ENCODE measurements around the gene ADGRL3. TPM values are rescaled to one million over a fixed set of nuclear protein-coding genes. Genes with fewer than 3 reads are reported as not detected.

ADGRL3 gene
- polyA plus RNA-seq, 5 donors = 11.6 to 20.6 (median 19.9) TPM

GRCh38 chr4:61545902-61546480 is 345.9 kb downstream of the ADGRL3 start:
- no peak for DNase-seq

- DNase-seq = no peak
Observed at GRCh38 chr4:61549336-61549735, 349.2 kb downstream of the ADGRL3 start.

- no peak for DNase-seq
Observed at GRCh38 chr4:61553557-61554125, 353.5 kb downstream of the ADGRL3 start.

GRCh38 chr4:61555789-61556188 is 355.7 kb downstream of the ADGRL3 start:
- no peak for DNase-seq

- DNase-seq = no peak
Observed at GRCh38 chr4:61556277-61556676, 356.2 kb downstream of the ADGRL3 start.

- DNase-seq = no peak
Observed at GRCh38 chr4:61559396-61559795, 359.3 kb downstream of the ADGRL3 start.

GRCh38 chr4:61561028-61561427 is 360.9 kb downstream of the ADGRL3 start:
- DNase-seq = no peak

GRCh38 chr4:61571761-61572559 is 371.8 kb downstream of the ADGRL3 start:
- peak in 1 of 2 donors; percentile 12 for DNase-seq

- DNase-seq = no peak
Observed at GRCh38 chr4:61575796-61576195, 375.7 kb downstream of the ADGRL3 start.

GRCh38 chr4:61579786-61580185 is 379.7 kb downstream of the ADGRL3 start:
- DNase-seq = no peak

- DNase-seq = no peak
Observed at GRCh38 chr4:61580721-61581377, 380.7 kb downstream of the ADGRL3 start.

GRCh38 chr4:61583696-61584095 is 383.6 kb downstream of the ADGRL3 start:
- no peak for DNase-seq

GRCh38 chr4:61588621-61589402 is 388.7 kb downstream of the ADGRL3 start:
- DNase-seq = no peak

- DNase-seq = no peak
Observed at GRCh38 chr4:61590881-61591280, 390.8 kb downstream of the ADGRL3 start.

- DNase-seq = peak; percentile 45 to 50
Observed at GRCh38 chr4:61596606-61597340, 396.6 kb downstream of the ADGRL3 start.

GRCh38 chr4:61603086-61603485 is 403.0 kb downstream of the ADGRL3 start:
- no peak for DNase-seq

- DNase-seq = no peak
Observed at GRCh38 chr4:61604054-61604453, 403.9 kb downstream of the ADGRL3 start.

- DNase-seq = no peak
Observed at GRCh38 chr4:61605984-61606383, 405.9 kb downstream of the ADGRL3 start.

- no peak for DNase-seq
Observed at GRCh38 chr4:61614231-61614630, 414.1 kb downstream of the ADGRL3 start.

GRCh38 chr4:61619528-61619927 is 419.4 kb downstream of the ADGRL3 start:
- DNase-seq = no peak

- DNase-seq = no peak
Observed at GRCh38 chr4:61628282-61628681, 428.2 kb downstream of the ADGRL3 start.

Data from right lung (tissue), 5 donors.